HG02610 (cell line): ENCODE measurements around the gene KIF16B.

Source experiments
- ATAC-seq: cut with Tn5 transposase; IDR thresholded peaks from one replicate; pipeline ENCODE4 v1.9.1; 2021; ENCODE audit warnings: mild to moderate bottlenecking, moderate library complexity; ENCODE audit not compliant: unreplicated experiment

The KIF16B gene, protein sequence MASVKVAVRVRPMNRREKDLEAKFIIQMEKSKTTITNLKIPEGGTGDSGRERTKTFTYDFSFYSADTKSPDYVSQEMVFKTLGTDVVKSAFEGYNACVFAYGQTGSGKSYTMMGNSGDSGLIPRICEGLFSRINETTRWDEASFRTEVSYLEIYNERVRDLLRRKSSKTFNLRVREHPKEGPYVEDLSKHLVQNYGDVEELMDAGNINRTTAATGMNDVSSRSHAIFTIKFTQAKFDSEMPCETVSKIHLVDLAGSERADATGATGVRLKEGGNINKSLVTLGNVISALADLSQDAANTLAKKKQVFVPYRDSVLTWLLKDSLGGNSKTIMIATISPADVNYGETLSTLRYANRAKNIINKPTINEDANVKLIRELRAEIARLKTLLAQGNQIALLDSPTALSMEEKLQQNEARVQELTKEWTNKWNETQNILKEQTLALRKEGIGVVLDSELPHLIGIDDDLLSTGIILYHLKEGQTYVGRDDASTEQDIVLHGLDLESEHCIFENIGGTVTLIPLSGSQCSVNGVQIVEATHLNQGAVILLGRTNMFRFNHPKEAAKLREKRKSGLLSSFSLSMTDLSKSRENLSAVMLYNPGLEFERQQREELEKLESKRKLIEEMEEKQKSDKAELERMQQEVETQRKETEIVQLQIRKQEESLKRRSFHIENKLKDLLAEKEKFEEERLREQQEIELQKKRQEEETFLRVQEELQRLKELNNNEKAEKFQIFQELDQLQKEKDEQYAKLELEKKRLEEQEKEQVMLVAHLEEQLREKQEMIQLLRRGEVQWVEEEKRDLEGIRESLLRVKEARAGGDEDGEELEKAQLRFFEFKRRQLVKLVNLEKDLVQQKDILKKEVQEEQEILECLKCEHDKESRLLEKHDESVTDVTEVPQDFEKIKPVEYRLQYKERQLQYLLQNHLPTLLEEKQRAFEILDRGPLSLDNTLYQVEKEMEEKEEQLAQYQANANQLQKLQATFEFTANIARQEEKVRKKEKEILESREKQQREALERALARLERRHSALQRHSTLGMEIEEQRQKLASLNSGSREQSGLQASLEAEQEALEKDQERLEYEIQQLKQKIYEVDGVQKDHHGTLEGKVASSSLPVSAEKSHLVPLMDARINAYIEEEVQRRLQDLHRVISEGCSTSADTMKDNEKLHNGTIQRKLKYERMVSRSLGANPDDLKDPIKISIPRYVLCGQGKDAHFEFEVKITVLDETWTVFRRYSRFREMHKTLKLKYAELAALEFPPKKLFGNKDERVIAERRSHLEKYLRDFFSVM (N-terminal part only)

DNA sequence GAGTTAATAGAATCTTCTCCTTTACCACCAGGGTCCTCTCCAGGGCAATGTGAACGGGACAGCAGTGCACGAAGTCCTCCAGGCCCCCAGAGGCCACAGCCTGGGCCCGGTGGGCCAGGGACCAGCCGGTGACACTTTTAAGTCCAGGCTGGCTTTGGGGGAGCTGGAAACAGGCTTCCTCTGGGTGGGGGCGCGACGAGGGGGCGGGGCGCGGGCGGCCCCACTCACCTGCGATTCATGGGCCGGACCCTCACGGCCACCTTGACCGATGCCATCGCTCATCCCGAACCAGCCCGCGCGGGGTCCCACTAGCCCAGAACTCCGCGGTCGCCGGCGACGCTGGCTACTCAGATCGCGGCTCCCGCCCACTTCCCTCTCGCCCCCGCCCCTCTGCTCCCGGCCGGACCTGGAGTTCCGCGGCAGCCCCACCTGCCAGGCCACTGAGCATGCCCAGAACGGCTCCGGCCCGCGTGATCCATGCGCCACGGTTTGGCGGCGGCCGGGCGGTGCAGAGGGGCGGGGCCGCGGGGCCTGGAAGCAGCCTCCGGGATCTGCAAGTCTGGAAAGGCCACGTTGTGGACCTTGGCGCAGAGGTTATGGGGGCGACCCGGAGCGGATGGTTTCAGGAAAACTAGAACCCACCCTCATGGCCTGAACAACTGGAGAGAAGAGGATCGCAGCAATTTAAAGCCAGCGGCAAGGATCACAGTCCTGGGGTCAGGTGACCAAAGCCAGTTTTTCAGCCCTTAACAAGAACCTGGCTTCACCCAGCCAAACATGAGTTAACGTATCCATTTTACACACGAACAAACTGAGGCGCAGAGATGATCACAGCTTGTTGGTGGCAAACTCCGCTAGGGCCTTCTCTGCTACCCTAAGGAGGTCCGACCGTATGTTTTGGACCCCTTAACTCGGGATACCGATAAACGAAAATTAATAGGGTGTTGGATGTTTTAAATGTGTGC lies at the start of gene KIF16B:
TSS of gene KIF16B (minus strand) at position 448 of the 965 bp plus-strand sequence. CDS start at position 275, 173 bp downstream.
- ATAC-seq, result peak; percentile 90

DNA sequence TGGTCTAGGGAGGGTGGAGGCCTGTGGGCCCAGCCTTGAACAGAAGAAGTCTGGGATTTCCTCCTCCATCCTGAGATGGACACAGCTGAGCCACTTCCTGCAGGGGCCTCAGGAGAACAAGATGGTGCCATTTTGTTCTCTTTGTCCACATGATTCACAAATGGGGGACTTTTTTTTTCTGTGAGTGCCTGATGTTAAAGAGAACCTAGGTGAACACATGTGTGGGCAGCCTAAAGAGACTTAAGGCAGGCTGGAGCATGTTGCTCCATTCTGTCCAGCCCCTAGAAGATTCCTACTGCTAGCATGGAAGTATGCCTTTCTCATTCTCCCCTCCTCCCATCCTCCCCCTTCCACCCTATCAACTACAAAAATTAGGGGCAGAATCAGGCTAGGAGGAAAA lies 49.3 kb upstream of the KIF16B start:
- no peak for ATAC-seq

GRCh38 chr20:16621435-16622141 lies 48.3 kb upstream of the KIF16B start:
- no peak for ATAC-seq

- ATAC-seq, result no peak
Observed at GRCh38 chr20:16620961-16621360, 47.7 kb upstream of the KIF16B start.

GRCh38 chr20:16619953-16620352 lies 46.7 kb upstream of the KIF16B start:
- no peak for ATAC-seq

- ATAC-seq, result no peak
Observed at GRCh38 chr20:16617056-16617455, 43.8 kb upstream of the KIF16B start.

DNA sequence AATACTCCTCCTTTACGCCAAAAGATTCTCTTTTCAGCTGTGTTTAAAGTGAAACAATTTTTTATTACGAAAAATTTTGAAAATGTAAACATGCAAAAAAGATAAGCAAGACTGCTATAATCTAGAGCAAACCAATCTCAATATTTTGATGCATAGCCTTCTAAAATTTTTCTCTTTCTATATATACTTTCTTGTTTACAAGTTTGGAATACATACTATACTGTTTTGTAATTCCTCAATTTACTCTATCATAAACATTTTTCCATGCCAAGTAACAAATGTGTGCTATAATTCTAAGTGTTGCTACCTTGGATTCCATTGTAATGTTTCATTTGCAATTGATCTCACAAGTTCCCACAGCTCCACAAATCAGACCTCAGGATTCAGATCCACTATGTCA lies 43.1 kb upstream of the KIF16B start:
- no peak for ATAC-seq

GRCh38 chr20:16615199-16615598 lies 42.0 kb upstream of the KIF16B start:
- ATAC-seq, result no peak

- ATAC-seq, result no peak
Observed at GRCh38 chr20:16613954-16614353, 40.7 kb upstream of the KIF16B start.

DNA sequence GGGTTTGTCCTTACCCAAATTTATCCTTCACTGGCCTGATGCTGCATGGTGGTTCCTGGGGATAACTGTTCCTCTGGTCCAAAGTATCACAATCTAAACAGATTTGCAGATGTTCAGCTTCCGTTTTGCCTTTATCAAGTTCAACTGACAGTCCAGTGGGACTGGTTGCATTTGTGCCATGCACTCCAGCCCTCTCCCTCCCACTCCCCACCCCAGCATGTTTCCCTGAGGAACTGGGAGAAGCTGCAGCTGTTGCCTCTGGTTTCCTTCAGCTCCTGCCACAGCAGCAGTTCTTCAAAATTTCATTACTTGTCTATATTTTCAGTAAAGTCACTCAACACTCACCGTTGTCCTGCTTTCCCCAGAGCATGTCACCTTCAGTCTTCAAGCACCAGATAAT lies 39.5 kb upstream of the KIF16B start:
- ATAC-seq, result no peak

GRCh38 chr20:16611817-16612216 lies 38.6 kb upstream of the KIF16B start:
- no peak for ATAC-seq

GRCh38 chr20:16609066-16609465 lies 35.8 kb upstream of the KIF16B start:
- ATAC-seq, result no peak

DNA sequence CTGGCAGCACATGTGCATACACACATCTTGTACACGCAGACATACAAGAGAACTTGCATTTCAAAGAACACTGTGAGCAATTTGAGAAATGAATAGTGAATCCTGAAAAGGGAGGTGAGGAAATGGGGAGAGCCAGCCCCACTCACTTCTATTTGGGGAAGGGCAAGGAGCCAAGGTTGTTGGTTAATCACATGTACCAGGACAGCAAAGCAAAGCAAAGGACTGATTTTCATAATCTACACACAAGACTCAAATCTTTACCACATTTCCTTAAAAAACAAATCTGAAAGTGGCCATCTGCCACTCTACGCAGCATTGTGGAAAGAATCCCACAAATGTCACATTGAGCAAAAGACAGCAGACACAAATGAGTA lies 35.0 kb upstream of the KIF16B start:
- no peak for ATAC-seq

- ATAC-seq, result no peak
Observed at GRCh38 chr20:16607364-16608276, 34.4 kb upstream of the KIF16B start.

GRCh38 chr20:16606468-16607070 lies 33.3 kb upstream of the KIF16B start:
- ATAC-seq, result no peak

DNA sequence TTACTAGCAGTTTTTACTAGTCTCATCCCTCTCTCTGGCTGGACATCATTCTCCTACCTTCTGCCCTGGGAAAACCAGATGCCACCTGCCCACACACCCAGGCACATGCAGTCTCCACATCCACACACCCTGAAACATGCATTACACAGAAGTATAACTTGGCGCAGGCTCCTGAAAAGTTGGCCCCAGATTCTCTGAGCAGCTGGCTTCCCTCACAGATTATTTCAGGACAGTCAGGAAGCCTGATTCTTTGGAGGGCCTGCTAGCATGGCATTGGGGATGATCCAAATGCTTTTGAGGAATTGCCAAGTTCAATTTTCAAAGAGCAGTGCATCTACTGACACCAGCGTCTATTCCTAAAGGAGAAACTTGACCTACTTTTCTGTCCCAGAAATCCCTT lies 27.8 kb upstream of the KIF16B start:
- ATAC-seq, result no peak

- no peak for ATAC-seq
Observed at GRCh38 chr20:16599257-16599656, 26.0 kb upstream of the KIF16B start.

- no peak for ATAC-seq
Observed at GRCh38 chr20:16596991-16597390, 23.7 kb upstream of the KIF16B start.
